ENCODE data around the gene AKAP6.

The AKAP6 gene

DNA sequence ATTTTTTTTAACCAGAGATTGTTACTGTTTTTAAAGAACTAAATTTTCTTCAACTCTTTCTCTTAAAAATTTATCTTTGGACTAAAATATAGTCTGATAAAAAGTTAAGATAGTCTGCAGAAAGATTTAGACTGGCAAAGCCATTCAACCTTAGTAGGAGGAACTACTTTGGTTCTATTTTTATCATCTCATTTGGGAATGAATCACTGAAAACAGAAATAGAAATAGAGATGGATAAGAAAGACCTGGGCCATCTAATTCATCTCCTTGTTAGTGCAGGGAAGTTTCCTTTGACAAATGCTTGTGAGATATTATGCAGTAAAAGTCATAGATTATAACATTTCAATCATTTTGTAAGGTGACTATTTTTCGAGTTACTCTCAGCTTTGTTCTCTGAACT, 346.3 kb downstream of the AKAP6 start:
- no peak for DNase-seq (ENCODE audit: low spot score)

DNA sequence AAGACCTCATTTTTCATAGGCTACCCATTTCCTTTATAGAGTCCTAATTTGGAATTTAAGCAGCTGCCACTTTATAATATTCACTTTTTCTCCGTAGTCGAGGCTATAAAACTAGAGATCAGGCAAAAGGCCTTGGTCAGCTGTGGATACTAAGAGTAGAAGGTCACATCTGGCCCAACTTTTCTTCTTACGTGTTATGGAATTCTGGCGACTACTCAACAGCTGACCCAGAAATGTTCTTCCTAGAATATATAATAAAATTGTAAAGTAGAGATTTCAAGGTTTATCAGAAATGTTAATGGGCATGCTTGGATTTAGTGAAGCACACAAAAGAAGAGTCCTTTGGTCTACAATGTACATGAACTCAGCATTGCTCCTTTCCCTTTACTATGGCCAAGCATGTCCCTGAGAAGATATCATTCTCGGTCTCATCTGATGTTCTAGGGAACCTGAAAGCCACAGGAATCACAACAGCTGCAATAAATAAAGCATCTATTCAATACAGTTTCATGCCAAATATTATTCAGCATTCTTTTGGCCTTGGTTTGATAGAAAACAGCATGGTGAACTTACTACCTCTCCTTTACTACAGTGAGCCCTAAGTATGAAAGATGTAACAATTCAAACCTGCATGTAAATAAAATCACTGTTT, 348.2 kb downstream of the AKAP6 start:
- no peak for DNase-seq (ENCODE audit: low spot score)

DNA sequence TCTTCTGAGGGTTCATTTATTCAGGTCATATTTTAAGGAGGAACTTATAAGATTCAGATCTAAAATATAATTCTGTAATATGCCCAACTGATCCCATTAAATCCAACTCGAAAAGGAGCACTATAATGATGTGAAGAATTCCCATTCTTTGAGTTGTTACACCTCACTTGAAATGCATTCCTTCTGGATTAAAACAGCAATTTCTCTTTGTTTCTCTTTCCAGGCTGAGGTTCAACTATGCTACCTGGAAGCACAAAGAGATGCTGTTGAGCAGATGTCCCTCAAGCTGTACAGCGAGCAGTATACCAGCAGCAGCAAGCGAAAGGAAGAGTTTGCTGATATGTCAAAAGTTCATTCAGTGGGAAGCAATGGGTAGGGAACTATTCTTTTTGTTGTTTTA, 349.0 kb downstream of the AKAP6 start:
- DNase-seq (ENCODE audit: low spot score), result no peak

DNA sequence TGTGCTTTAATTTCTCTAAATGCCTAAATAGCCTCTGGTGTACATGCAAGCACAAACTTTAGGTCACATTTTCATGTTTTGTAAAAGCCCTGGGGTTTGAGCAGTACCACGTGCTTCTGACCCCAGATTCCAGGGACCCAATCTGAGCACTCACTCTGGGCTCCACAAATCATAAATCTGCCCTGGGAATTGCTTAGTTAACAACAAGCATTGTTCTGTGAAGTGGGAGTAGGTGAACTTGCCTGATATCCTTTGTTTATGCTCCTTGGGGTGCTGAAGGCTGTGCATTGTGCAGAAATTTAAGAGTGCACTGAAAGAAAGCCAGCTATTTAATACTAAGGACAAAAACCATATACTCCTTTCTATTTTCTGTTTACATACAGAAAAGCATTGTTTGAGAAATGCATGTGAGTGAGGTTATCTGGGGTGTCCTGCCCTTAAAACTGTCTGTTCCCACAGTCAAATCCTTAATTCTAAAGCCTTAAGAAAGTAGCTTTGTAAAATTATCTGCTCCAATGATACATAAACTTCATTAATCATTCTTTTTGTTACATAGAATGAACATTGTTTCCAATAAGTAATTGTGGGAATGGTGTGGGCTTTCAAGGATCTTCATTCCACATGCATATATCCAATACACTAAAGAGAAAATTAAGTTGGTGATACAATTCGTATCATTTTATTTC, 351.0 kb downstream of the AKAP6 start:
- no peak for DNase-seq (ENCODE audit: low spot score)

DNA sequence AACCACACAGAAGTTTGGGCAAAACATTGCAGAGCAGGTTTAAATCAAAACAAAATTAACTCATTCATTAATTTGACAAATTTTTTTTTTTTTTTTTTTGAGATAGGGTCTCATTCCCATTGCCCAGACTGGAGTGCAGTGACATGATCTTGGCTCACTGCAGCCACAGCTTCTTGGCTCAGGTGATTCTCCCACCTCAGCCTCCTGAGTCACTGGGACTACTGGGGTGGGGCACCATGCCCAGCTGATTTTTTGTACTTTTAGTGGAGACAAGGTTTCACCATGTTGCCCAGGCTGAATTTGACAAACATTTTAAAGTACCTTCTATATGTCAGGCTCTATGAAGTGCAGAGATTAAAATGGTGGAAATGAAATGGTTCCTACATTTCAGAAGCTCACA, 352.5 kb downstream of the AKAP6 start:
- DNase-seq (ENCODE audit: low spot score), result no peak

DNA sequence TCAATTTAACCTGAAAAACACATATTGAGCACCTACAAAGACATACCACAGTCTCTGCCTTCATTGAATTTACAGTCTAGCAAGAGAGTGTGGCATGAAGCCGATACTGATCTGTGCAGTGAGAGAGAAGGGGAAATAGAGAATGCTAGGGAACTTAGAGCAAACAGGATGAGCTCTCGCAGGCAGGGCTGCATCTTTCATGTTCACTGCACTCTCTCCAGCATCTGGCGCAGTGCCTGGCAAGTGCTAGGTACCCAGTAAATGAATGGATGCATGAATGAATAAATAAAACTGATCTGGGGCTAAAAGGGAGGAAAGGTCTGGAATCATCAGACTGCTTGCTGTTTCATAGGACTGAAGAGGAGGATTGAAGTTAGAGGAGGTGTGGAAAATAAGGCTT, 353.1 kb downstream of the AKAP6 start:
- DNase-seq (ENCODE audit: low spot score), result no peak

DNA sequence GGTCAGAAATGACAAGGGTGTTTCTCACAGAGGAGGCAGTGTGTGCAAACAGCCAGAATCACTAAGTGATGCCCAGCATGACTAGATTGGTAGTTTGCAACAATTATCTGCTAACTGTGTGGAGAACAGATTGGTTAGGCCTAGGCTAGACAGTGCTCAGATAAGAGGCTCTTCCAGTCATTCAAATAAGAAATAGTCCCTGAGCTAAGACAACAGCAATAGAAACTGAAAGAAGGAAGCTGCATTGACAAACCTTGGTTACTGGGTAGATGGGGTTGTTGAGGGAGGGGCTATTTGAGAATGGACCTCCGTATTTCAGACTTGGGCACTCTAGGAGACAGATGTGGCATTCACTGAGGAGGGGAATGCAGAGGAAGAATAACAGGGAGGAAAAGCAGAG, 354.6 kb downstream of the AKAP6 start:
- DNase-seq (ENCODE audit: low spot score), result no peak

DNA sequence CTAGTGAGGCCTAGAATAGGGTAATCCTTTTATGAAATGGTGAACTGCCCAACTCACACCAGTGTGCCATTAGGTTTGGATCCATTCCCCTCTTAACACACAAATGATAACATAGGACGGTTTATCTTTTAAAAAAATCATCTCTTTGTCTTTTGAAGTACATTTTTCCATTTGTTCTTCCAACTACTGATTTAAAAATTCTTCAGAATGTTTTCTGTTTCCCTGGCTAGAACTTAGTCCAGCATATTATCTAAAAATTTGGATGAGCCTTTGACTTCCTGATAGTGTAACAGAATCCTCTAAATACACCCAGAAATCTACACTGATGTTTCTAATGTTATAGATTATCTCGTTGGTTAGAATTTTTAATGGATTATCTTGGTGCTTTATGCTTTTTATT, 359.8 kb downstream of the AKAP6 start:
- no peak for DNase-seq (ENCODE audit: low spot score)

DNA sequence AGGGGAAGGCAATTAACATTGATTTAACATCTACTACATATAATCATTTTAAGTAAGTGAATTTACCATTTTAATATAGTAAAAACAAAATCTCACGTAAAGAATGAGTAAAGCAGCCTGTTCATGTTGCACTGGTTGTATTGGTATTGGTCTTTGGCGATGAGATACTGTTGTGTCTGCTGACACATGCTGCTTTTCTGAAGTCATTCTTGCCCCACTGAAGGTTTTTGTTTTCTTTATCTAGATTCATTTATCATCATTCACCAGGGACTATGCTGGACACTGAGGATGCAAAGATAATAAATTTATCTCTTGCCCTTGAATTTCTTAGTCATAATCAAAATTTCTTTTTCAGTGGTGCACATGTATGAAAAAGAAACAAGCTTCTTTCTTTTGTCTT, 363.3 kb downstream of the AKAP6 start:
- no peak for DNase-seq (ENCODE audit: low spot score)

DNA sequence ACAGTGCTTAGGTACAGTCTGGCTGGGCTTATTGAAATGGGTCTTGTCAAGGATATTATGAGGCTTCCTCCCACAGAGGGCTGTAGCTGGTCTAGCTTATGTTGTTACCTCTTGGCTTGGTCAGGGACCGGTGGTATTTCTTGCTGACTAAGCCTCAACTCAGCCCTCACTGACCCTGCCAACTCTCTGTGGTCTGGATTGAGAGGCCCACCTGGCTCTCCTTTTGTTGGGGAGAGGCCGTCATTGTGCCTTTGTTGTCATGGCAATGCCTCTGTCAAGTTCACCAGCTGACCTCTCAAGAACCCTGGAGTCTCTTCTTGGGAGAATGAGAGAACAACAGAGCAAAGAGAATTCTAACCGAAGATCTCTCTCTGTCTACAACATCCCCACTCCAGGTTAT, 364.0 kb downstream of the AKAP6 start:
- DNase-seq (ENCODE audit: low spot score), result no peak

DNA sequence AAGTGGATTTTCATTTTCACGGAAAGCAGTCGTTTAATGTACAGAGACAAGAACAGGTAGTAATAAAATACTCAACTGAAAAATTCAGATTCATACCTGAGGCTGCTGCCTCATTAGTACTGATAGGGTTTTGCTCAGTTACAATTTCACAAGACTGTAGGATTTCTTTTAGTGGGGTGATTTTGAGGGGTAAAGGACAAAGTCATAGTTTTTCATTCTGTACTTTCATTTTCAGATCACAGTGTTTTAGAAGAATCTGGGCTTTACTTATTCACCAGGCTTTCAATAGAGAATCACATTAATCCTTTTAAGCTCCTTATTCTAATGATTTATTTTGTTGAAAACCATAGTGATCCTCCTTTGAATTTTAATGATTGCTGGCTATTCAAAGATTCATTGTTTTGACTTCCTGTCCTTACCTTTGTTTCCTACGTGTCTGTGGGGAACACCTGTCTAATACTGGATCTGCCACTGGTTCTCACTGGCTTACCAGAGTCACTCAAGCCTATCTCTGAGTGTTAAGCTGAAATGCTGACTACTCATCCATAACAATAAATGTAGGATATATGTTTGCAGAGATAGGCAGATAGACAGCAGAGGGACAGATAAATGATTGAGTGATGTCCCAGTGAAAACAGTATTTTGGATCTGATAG, 365.8 kb downstream of the AKAP6 start:
- no peak for DNase-seq (ENCODE audit: low spot score)

DNA sequence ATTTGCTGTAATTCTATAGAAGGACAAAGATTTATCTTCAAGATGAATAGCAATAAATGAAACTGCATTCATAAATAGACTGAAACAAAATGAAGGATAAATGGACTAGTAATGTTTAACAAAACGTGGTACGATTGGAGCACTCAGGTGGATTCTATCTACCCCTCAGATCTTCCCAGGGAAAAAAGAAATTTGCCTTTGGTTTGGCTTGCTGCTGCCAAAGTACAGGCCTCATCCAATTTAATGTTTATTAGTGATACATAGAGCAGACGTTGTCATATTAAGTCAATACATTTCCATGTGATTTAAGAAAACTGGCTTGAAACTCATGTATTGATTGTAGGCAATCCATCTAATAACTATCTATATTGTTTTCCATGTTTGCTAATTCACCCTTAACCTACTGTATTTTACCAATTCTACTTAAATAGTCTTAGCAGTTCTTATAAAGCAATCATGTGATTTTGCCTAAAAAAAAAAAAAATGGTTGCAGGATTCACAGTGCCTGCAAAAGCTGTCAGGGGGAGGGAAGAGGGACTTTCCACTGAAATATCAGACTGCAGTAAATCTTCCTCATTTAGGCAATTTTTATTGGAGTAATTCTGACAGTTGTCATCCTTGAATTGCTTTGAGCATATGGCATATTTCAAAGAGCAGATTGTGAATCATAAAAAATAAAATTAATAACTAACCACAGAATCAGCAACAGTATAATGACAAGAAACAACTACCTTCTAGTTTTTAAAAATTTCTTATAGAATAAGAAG, 367.4 kb downstream of the AKAP6 start:
- DNase-seq (ENCODE audit: low spot score), result no peak

DNA sequence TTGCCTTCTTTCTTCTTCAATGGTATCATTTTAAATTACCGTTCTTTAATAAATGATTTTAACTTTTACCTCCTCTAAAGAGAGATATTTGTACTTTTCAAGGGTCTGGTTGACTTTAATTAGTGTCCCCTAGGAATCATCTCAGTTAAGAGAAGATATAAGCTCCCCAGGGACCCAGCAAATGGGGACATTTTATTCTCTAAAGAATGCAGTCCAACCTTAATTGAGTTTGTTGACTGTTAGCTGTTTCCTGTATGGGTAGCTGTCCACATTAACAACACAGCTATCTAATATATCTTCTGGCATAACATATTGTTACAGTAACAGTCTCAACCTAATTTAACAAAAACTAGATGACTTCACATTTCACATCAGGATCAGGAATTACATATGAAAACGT, 368.0 kb downstream of the AKAP6 start:
- no peak for DNase-seq (ENCODE audit: low spot score)

DNA sequence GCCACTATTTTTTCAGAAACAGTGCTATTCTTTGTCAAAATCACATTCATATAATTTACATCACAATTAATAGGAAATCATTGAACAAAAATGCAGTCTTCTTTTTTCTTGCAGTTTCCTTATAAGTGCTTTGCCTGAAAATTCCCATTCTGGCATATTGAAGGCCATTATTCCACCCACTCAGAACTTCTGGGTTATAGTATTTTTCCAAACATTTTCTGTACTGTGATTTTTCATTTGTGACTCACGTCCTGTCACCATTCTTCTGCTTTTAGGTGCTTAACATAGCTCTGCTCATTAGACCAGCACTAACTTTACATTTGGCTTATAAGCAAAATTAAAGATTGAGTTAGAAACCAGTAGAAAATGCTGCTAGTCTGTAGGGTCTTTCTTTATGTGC, 368.6 kb downstream of the AKAP6 start:
- DNase-seq (ENCODE audit: low spot score), result no peak

DNA sequence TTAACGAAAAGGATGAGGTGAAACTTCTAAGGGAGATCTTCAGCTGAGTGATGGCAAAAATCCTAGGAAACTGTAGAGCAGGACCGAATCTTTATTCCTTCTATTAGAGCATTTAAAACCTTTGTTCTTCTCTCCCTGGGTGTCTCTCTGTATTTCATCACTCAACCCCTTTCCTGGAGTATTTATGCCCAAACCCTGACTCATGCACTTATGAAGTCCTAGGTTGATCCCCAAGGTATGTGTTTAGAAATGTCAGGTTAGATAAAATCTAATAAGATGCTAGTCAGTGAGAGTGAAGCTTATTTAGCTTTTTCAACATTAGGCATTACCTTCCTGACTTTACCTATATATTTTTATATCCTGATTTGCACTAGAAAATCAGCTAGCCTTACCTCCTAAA, 369.7 kb downstream of the AKAP6 start:
- DNase-seq (ENCODE audit: low spot score), result no peak

DNA sequence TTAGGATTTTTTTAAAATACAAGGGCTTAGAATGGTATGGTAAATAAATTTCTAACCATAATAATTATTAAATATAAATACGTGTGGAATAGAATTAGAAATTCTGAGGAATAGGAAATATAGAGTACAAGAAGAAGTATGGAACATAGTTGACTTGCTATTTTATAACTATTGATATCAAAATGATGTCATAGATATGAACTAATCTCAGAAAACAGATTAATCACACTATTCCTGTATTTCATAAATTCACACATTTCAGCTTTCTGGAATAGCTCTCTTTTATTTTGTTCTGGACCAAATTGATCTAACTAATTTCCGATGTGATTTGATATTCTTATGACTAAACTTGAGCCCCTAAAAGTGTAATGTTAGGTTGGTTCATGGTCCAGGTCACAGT, 372.4 kb downstream of the AKAP6 start:
- DNase-seq (ENCODE audit: low spot score), result no peak

DNA sequence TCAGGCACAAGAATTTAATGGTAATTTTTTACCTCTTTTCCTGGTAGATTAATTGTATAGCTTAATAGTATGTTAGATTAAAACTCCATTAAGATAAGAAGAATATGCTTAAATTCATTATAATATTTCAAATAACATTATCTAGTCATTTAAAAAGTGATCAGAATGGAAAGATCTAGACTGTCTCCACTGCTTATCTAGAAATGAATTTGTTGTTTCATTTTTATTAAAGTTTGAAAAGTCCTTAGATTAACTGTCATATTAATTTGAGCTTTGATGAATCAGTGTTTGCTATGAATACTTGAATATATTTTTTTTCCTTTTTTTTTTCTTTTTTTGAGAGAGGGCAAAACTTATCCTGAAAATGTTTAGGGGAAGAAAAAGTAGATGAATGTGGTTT, 373.0 kb downstream of the AKAP6 start:
- no peak for DNase-seq (ENCODE audit: low spot score)

DNA sequence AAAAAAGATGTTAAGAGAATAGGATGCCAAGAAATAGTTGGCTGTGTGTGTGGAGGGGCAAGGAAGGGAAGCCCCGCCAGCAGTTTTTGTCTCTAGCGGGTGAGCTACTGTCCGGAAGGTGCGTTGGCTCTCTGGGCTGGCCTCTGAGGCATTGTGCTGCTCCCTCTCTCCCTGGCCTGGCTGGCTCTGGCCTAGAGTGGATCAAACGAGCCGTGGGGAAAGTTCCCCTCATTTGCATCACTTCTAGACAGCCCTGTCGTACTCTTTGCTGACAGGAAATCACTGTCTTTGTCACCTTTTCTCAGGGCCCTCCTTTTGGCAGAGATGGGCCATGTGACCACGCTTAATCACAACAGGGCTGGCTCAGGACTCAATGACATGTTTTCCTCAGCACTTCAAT, 373.5 kb downstream of the AKAP6 start:
- no peak for DNase-seq (ENCODE audit: low spot score)

DNA sequence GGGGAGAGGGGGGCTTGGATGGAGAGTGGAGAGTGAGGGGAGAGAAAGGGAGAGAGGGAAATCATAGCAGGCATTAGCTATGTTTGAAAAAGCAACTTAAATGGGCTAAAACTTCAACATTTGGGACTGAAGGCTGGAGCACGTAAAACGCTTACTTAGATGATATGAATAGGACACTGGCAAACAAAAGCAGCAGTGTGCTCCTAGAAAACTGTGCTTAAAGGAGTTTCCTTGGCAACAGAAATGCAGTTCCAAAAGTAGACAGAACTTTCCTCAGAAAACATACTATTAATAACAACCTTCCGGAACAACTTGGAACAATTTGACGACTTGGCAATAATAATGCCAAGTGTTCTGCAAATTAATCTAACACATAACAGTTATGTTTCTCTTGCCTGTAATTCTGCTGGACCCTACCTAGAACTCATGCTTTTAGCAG, 374.1 kb downstream of the AKAP6 start:
- no peak for DNase-seq (ENCODE audit: low spot score)

DNA sequence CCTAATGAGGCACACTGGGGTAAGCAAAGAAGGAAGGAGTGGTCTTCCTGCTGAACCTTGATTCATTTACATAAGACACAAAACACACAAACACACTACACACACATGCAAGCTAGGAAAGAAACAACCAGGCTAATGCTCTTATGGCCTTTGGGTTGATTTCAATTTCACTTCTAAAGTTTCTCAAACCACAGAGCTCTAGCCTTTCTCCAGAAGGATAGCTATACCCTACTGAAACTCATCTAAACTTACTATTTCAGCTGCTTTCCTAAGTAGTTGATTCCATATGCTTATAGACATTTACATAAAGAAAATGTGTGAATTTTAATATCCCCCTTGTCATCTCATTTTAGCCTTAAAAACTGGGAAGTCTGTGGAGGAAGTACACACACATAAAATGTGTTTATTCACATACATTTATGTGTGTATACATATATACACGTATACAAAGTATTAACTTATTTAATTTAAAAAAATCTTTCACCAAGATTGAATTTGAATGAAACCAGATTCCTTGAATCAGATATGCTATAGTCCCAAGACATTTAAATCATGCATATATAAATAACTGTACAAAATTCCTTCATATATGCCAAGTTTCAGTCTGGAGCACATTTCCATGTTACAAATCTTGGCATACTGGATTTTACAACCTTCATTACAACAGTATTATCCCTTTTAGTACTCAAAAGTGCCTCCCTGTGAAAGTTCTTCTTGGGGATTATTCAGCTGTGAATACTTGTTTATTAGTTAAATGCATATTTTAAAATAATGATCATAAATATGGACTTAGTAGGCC, 377.8 kb downstream of the AKAP6 start:
- no peak for DNase-seq (ENCODE audit: low spot score)

DNA sequence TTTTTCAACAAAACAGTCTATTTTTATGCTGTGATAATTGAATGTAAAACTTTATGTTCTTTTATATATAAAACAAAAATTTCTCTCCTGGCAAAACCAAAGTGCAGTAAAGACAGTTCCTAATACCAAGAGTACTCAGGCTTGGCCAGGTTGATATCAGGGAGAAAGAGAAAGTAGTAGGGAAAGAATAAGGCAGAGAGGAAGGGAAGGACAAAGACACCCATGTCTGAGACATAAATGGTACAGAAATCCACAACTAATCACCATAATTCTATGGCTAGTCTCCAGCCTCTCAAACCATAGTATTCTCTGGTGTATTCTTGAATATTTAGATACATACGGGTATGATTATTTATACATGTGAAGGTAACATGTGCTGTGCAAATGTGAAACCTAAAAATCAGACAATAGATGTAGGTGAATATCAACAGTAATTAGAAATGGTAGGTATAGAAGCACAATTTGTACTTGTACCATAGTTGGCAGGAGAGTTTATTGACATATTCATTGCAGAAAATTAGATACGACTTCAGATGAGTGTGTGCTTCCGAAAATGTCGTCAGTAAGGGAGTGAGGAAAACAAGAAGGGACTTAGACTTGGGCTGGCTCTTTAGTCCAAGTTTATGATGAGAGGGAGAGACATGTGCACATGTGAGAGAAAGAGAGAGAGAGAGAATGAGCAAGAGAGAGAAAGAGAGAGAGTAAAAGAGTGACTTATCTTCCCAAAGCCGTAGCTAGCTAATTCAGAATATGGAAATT, 378.8 kb downstream of the AKAP6 start:
- DNase-seq (ENCODE audit: low spot score), result no peak

Data from RKO (cell line).